Measurements from ENCODE around the gene THRA. TPM values are rescaled to one million over a fixed set of nuclear protein-coding genes. Genes with fewer than 3 reads are reported as not detected.

THRA gene
- total RNA-seq, 1 donor from 2014 or later = 55.6 TPM

GRCh38 chr17:40076591-40076990 lies 13.8 kb downstream of the THRA start:
- H3K4me1 ChIP-seq = peaks cover 51% of the 10 kb centered on the region
- H3K4me3 ChIP-seq = no peak overlapping the region
- no peaks in the 10 kb centered on the region for H3K9me3 ChIP-seq
- DNase-seq (no peak), ATAC-seq (no peak)
- intact Hi-C loops (cut with DNase I) = no loop called here
- no peaks in the 10 kb centered on the region for H3K27me3 ChIP-seq
- TF ChIP-seq, protein P1, sequence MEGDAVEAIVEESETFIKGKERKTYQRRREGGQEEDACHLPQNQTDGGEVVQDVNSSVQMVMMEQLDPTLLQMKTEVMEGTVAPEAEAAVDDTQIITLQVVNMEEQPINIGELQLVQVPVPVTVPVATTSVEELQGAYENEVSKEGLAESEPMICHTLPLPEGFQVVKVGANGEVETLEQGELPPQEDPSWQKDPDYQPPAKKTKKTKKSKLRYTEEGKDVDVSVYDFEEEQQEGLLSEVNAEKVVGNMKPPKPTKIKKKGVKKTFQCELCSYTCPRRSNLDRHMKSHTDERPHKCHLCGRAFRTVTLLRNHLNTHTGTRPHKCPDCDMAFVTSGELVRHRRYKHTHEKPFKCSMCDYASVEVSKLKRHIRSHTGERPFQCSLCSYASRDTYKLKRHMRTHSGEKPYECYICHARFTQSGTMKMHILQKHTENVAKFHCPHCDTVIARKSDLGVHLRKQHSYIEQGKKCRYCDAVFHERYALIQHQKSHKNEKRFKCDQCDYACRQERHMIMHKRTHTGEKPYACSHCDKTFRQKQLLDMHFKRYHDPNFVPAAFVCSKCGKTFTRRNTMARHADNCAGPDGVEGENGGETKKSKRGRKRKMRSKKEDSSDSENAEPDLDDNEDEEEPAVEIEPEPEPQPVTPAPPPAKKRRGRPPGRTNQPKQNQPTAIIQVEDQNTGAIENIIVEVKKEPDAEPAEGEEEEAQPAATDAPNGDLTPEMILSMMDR (IDR thresholded peaks at IDR 0.05) = no peak
- H3K27ac ChIP-seq = no peak overlapping the region
- H3K36me3 ChIP-seq = peaks cover 44% of the 10 kb centered on the region

DNA sequence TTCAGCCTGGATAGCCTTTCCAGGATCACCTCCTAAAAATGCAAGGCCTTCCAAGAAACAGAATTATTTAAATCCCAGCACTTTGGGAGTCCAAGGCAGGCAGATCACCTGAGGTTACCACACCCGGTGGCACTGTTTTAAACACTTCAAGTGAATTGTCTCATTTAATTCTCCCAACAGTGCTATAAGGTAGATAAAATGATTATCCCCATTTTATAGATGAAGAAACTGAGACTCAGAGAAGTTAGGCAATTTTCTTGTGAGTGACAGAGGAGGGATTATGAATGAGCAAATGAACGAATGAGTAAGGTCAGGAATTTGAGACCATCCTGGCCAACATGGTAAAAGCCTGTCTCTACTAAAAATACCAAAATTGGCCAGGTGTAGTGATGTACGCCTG lies 16.8 kb downstream of the THRA start:
- no peaks in the 10 kb centered on the region for H3K9me3 ChIP-seq
- ATAC-seq (no peak), DNase-seq (no peak)
- H3K36me3 ChIP-seq = peaks cover 57% of the 10 kb centered on the region
- intact Hi-C loops (cut with DNase I) = no loop called here
- H3K27ac ChIP-seq = no peak overlapping the region
- TF ChIP-seq, protein P1 (IDR thresholded peaks at IDR 0.05) = no peak
- H3K4me3 ChIP-seq = no peak overlapping the region
- H3K27me3 ChIP-seq = no peaks in the 10 kb centered on the region
- peaks cover 22% of the 10 kb centered on the region for H3K4me1 ChIP-seq

DNA sequence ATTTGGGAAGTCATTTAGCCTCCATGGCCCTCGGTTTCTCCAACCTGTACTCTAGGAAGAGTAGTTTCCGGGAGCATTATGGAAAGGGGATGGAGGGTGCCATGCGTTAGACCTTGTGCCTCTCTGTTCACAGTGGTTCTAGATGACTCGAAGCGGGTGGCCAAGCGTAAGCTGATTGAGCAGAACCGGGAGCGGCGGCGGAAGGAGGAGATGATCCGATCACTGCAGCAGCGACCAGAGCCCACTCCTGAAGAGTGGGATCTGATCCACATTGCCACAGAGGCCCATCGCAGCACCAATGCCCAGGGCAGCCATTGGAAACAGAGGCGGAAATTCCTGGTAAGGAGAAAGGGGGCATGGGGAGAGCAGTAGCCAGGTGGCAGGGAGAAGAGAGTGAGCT lies 21.7 kb downstream of the THRA start:
- peaks cover 4% of the 10 kb centered on the region for H3K4me1 ChIP-seq
- no peak overlapping the region for H3K4me3 ChIP-seq
- H3K27ac ChIP-seq = no peak overlapping the region
- intact Hi-C loops (cut with DNase I) = no loop called here
- peaks cover 69% of the 10 kb centered on the region for H3K36me3 ChIP-seq
- no peaks in the 10 kb centered on the region for H3K9me3 ChIP-seq
- ATAC-seq (no peak), DNase-seq (no peak)
- H3K27me3 ChIP-seq = no peaks in the 10 kb centered on the region
- TF ChIP-seq, protein P1 (IDR thresholded peaks at IDR 0.05) = no peak

GRCh38 chr17:40086150-40087044 lies 23.6 kb downstream of the THRA start:
- DNase-seq = peak; percentile 80
- Histone ChIP-seq H3K36me3 (peaks cover 66% of the 10 kb centered on the region), H3K4me1 (peaks cover 4% of the 10 kb centered on the region), H3K9me3 (no peaks in the 10 kb centered on the region), H3K4me3 (no peak overlapping the region), H3K27ac (no peak overlapping the region), H3K27me3 (no peaks in the 10 kb centered on the region)
- TF ChIP-seq, protein P1 (IDR thresholded peaks at IDR 0.05) = peak; percentile 76
- peak; percentile 75 for ATAC-seq
- intact Hi-C loops (cut with DNase I) = no loop called here

DNA sequence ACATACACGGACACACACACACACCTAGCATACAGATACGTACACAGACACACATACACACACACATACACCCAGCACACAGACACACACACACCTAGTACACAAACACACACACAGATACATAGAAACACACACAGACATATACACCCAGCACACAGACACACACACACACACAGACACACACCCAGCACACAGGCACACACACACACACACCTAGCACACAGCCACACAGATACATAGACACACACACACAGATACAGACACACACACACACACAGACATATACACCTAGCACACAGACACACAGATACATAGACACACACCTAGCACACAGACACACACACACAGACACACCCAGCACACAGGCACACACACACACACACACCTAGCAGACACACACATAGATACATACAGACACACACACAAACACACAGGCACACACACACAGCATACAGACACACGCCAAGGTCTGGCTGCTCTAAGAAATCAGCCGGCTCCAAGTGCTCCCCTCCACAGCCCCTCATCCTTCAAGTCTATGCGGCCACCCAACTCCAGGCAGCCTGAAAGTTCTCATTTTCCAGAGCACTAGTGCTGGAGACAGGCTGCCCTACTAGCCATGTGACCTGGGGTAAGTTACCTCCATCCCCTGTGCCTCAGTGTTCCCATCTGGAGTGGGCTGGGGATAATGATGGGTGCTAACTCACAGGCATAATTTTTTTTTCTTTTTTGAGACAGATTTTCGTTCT lies 24.5 kb downstream of the THRA start:
- no peaks in the 10 kb centered on the region for H3K27me3 ChIP-seq
- DNase-seq (no peak), ATAC-seq (no peak)
- TF ChIP-seq, protein P1 (IDR thresholded peaks at IDR 0.05) = no peak
- H3K36me3 ChIP-seq = peaks cover 66% of the 10 kb centered on the region
- H3K27ac ChIP-seq = no peak overlapping the region
- peaks cover 6% of the 10 kb centered on the region for H3K4me1 ChIP-seq
- H3K4me3 ChIP-seq = no peak overlapping the region
- no peaks in the 10 kb centered on the region for H3K9me3 ChIP-seq
- intact Hi-C loops (cut with DNase I) = no loop called here
